IPS-18c (cell line): ENCODE results near the gene ACSM4.
"Not testable (repeated sequence)": the region's sequence is repeated elsewhere in the genome, so short reads cannot be mapped to it uniquely, and the experiment has no call there.

Experiments used
- H3K4me3 ChIP-seq: 2 replicates; pipeline ENCODE4 v1.7.0; 2013; ENCODE audit warnings: low read depth, mild to moderate bottlenecking, low read length, moderate library complexity; ENCODE audit not compliant: insufficient read depth
- H3K9me3 ChIP-seq: one replicate; pipeline ENCODE4 v1.6.1; 2013; ENCODE audit warnings: mild to moderate bottlenecking, low read length, moderate library complexity; ENCODE audit not compliant: control insufficient read depth, insufficient read depth

ACSM4 gene

DNA sequence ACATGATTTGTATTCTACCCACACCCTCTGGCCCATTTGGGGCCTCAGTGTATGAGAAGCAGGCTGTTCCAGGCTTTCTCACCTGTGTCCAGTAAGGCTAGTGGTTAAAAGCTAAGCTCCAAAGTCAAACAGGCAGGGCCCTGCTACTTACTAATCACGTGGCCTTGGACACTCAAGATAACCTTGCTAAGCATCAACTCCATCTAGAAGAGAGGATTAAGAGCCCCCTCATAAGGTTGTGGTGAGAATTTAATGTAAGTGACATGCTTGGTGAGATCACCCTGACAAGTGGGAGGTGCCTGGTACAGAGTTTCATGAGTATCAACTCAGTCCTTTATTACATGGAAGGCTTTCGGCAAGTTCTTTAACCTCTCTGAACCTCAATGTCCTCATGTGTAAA, 17.8 kb downstream of the ACSM4 start:
- Histone ChIP-seq H3K4me3 (no peak overlapping the region), H3K9me3 (peaks cover 2% of the 10 kb centered on the region)

DNA sequence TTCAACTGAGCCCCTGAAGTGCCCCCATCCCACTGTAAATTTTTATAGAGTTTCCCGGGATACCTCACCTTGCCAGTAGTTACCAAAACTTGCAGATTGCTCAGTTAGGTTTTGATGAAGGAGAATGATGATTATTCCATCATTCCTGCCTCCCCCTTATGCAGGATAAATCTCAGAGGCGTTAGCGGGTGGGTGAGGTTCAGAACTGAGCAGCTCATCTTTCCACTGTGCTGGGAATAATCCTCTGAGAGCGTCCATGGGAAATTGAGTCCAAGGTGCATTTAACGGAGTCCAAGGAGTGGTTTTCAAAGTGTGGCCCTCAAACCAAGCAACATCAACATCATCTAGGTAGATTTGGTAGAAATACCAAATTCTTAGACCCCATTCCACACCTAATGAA, 18.7 kb downstream of the ACSM4 start:
- H3K4me3 ChIP-seq = no peak overlapping the region
- H3K9me3 ChIP-seq = peaks cover 2% of the 10 kb centered on the region

GRCh38 chr12:7324176-7324575, 20.3 kb downstream of the ACSM4 start:
- Histone ChIP-seq H3K9me3 (no peaks in the 10 kb centered on the region), H3K4me3 (no peak overlapping the region)

GRCh38 chr12:7327918-7328317, 24.0 kb downstream of the ACSM4 start:
- Histone ChIP-seq H3K9me3 (no peaks in the 10 kb centered on the region), H3K4me3 (no peak overlapping the region)

- H3K4me3 ChIP-seq, H3K9me3 ChIP-seq: not testable (repeated sequence)
These were observed 33.9 kb downstream of the ACSM4 start for GRCh38 chr12:7337790-7338189.

- Histone ChIP-seq H3K9me3 (no peaks in the 10 kb centered on the region), H3K4me3 (no peak overlapping the region)
These were observed 35.8 kb downstream of the ACSM4 start for GRCh38 chr12:7339675-7340074.

DNA sequence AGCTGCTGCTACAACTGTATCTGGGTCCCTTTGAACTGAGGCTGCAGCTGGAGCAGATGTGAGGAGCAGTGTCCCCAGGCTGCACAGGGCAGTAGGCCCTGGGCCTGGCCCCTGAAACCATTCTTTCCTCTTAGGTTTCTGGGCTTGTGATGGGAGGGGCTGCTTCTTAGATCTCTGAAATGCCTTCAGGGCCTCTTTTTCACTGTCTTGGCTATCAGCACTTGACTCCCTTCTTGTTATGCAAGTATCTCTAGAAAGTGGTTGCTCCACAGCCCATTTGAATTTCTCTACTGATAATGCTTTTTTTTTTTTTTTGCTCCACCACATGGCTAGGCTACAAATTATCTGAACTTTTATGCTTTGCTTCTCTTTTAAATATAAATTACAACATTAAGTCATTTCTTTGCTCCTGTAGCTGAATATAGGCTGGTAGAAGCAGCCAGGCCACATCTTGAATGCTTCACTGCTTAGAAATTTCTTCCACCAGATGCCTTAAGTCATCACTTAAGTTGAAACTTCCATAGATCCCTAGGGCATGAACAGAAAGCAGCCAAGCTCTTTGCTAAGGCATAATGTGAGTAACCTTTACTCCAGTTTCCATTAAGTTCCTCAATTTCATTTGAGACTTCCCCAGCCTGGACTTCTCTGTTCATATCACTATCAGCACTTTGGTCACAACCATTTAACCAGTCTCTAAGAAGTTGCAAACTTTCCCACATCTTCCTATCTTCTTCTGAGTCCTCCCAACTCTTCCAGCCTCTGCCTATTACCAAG, 41.1 kb downstream of the ACSM4 start:
- no peaks in the 10 kb centered on the region for H3K9me3 ChIP-seq
- H3K4me3 ChIP-seq = peak overlapping the region; percentile 2; the same call in 1 of the 2 replicates

GRCh38 chr12:7346551-7347225, 42.8 kb downstream of the ACSM4 start:
- no peak overlapping the region for H3K4me3 ChIP-seq
- no peaks in the 10 kb centered on the region for H3K9me3 ChIP-seq

GRCh38 chr12:7349418-7349817, 45.5 kb downstream of the ACSM4 start:
- H3K9me3 ChIP-seq = no peaks in the 10 kb centered on the region
- H3K4me3 ChIP-seq = no peak overlapping the region

GRCh38 chr12:7351177-7351576, 47.3 kb downstream of the ACSM4 start:
- Histone ChIP-seq H3K9me3 (no peaks in the 10 kb centered on the region), H3K4me3 (no peak overlapping the region)

DNA sequence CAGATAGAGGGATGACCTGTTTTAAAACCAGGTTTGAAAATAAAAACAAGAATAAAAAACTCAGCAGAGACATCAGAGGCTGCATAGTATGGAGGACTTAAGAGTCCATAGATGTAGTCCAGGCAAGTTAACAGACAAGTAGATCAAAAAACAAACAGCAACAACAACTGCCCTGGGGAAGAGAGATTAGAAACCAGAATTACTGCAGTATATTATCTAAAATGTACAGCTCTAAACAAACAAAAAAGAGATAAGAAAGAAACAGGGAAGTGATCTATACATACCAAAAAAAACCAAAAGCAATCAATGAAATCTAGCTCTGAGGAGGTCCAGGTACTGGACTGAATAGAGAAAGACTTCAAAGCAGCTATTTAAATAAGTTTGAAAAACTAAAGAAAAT, 48.8 kb downstream of the ACSM4 start:
- Histone ChIP-seq H3K9me3 (no peaks in the 10 kb centered on the region), H3K4me3 (no peak overlapping the region)

DNA sequence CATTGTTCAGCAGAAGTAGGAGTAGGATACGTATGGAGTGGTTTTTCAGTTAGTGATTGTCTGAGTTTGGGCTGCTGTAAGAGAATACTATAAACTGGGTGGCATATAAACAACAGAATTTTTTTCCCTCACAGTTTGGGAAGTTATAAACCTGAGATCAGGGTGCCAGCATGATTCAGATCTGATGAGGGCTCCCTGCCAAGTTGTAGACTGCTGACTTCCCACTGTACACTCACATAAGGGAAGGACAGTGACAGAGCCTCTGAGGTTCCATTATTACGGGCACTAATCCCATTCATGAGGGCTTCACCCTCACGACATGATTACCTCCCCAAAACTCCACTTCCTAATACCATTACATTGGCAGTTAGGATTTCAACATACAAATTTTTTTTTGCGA, 50.7 kb downstream of the ACSM4 start:
- no peaks in the 10 kb centered on the region for H3K9me3 ChIP-seq
- no peak overlapping the region for H3K4me3 ChIP-seq

DNA sequence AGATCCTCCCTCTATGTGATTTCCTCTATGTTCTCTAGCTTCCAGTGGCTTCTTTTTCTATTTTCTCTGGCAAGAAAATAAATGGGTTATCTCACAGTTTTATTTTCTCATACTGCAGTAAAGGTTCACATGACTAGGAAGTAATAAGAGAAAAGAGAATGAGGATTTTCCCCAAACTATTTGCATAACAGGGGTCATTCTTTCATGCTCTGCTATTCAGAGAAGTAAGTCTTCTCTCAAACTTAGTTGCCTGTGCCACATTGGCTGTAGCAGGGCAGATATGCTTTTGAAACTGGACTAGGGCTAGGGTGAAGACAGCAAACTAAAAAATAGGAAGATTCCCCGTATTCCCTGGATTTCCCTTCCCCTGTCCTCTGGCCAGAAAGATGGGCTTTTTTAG, 57.4 kb downstream of the ACSM4 start:
- Histone ChIP-seq H3K9me3 (no peaks in the 10 kb centered on the region), H3K4me3 (no peak overlapping the region)

DNA sequence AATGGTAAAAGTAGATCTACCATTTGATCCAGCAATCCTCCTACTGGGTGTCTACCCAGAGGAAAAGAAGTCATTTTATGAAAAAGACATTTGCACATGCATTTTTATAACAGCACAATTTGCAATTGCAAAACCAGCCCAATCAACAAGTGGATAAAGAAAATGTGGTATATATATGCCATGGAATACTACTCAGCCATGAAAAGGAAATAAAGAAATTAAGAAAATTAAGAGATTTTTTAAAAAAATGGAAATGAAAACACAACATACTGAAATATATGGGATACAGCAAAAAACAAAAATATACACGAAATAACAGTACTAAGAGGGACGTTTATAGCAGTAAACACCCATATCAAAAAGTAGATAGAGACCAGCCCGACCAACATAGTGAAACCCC, 58.9 kb downstream of the ACSM4 start:
- no peak overlapping the region for H3K4me3 ChIP-seq
- H3K9me3 ChIP-seq = no peaks in the 10 kb centered on the region

DNA sequence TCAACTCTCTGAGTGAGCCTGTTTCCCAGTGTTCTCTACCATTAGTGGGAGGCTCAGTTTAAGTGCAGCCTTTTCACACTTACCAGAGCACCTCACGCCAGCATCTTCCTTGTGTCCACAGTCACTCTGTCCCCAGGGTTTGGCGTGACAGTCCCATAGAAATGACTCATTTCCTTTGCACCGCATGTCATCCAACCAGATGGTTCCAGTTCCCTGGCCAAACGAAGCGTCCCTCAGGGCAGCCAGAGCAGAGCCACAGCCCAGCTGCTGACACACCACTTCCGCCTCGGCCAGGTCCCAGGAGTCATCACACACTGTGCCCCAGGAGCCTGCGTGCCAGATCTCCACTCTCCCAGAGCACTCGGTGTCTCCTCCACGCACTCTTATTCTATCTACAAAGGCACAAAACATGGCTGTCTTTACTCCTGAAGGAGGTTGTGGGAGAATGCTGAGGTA, 65.4 kb downstream of the ACSM4 start:
- Histone ChIP-seq H3K4me3 (no peak overlapping the region), H3K9me3 (no peaks in the 10 kb centered on the region)

GRCh38 chr12:7373226-7373625, 69.4 kb downstream of the ACSM4 start:
- H3K4me3 ChIP-seq = no peak overlapping the region
- H3K9me3 ChIP-seq = no peaks in the 10 kb centered on the region

DNA sequence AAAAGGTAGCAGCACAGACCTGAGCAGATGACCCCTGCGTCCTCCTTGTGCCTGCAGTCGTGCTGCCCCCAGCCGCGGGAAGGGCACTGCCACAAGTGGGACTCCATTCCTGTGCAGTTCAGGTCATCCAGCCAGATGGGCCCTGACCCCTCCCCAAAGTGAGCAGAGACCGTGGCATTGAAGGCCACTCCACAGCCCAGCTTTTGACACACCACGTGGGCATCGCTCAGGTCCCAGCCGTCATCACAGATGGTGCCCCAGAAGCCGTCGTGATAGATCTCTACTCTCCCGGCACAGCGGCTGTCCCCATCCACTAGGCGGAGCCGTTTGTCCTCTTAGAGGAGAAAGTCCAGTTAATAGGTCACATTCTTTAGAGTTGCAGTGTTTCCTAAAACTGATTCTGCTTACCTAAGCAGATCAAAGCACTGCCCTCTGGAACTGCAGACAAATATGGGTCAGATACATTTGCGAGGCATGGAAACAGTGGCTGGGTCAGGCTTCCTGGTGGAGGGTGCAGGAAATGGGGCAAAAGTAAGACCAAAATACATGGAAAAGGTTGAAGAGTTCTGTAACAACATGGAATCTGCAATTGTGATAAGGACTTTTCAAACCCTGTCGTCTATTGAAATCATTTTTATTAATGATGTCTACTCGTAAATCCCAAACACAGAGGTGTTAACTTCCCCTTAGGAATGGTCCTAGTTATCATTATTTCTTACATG, 70.7 kb downstream of the ACSM4 start:
- Histone ChIP-seq H3K4me3 (no peak overlapping the region), H3K9me3 (no peaks in the 10 kb centered on the region)

DNA sequence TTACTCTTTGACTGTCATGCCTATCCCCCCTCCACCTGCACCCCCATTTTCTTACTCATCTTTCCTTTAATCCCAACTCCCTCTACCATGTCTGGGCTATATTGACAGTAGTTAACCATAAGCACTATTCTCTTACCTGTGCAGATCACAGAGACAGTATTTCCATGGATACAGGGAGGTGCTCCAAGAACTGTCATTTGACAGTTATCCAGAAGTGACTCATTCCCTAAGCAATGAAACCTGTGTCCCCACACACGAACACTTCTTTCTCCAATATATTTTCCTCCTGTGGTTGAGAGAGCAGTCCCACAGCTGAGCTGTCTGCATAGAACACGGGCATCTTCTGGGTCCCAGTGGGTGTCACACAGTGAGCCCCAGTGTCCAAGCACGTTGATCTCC, 71.3 kb downstream of the ACSM4 start:
- H3K4me3 ChIP-seq = no peak overlapping the region
- no peaks in the 10 kb centered on the region for H3K9me3 ChIP-seq
